ENCODE measurements around the gene BBS4.

Gene BBS4

GRCh38 chr15:72751751-72752455, 65.9 kb downstream of the BBS4 start:
- H3K4me3 ChIP-seq (ENCODE audit: control insufficient read depth, low read depth, low read length) = no peak overlapping the region
- no peak for TF ChIP-seq CTCF (conservative IDR thresholded peaks at IDR 0.05; ENCODE audit: control insufficient read depth, insufficient read depth, low read depth, low read length)
- DNase-seq (ENCODE audit: low read depth) = no peak

DNA sequence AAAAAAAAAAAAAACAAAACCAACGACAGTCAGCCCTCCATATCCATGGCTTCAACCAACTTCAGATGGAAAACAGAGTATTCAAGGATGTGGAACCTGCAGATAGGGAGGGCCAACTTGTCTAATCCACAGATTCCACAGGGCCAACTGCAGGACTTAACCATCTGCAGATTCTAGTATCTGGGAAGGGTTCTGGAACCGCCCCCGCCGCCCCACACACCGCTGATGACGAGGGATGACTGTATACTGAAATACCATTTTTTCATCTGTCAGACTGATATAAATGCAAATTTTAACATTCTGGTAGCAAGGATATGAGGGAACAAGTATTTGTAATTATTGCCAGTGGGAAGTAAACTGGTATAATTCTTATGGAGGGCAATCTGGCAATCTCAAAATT, 68.1 kb downstream of the BBS4 start:
- no peak overlapping the region for H3K4me3 ChIP-seq (ENCODE audit: control insufficient read depth, low read depth, low read length)
- no peak for TF ChIP-seq CTCF (conservative IDR thresholded peaks at IDR 0.05; ENCODE audit: control insufficient read depth, insufficient read depth, low read depth, low read length)
- DNase-seq (ENCODE audit: low read depth) = peak; percentile 5

DNA sequence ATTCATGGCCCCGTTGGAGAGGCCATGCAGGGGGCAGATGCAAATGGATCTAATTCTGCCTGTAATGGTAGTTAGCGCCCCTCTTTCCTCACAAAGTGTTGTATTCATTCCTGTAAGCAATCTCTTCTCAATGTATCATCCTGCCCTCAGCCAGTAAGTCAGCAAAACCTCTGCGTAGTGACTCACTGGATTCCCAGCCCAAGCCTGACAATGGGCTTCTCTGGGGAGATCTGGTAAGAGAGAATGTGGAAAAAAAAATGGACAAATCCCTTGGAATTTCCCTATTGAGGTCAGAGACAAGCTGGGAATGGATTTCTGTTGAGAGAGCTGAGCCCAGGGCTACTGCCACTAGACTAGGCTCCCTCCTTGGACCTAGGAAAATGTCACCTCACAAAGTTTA, 72.2 kb downstream of the BBS4 start:
- DNase-seq (ENCODE audit: low read depth) = peak; percentile 96
- no peak for TF ChIP-seq CTCF (conservative IDR thresholded peaks at IDR 0.05; ENCODE audit: control insufficient read depth, insufficient read depth, low read depth, low read length)
- no peak overlapping the region for H3K4me3 ChIP-seq (ENCODE audit: control insufficient read depth, low read depth, low read length)

DNA sequence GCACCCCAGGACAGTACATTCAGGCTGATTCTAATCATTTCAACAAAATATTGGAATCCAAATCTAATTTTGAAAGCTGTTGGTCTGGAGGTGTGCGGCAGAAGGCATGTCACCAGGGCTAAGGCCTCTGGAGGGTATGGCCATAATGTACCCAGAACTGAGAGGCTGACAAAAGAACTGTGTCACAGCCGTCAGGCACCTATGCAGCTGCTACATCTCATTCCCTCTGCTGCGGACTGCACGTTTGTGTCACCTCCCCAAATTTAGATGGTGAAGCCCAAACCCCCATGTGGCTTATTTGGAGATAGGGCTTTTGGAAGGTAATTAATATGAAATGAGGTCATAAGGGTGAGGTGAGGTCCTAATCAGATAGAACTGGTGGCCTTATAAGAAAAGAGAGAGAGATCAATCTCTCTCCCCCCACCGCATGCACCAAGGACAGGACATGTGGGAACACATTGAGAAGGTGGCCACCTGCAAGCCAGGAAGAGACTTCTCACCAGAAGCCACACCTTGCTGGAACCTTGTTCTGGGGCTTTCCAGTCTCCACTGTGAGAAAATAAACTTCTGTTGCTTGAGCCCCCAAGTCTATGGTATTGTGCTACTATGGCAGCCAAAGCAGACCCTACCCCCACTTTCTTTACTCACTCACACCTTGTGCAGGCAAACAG, 74.7 kb downstream of the BBS4 start:
- no peak for TF ChIP-seq CTCF (conservative IDR thresholded peaks at IDR 0.05; ENCODE audit: control insufficient read depth, insufficient read depth, low read depth, low read length)
- no peak overlapping the region for H3K4me3 ChIP-seq (ENCODE audit: control insufficient read depth, low read depth, low read length)
- DNase-seq (ENCODE audit: low read depth) = no peak

- H3K4me3 ChIP-seq (ENCODE audit: control insufficient read depth, low read depth, low read length) = no peak overlapping the region
- no peak for DNase-seq (ENCODE audit: low read depth)
- TF ChIP-seq CTCF (conservative IDR thresholded peaks at IDR 0.05; ENCODE audit: control insufficient read depth, insufficient read depth, low read depth, low read length) = no peak
Observed at GRCh38 chr15:72764656-72765055, 78.6 kb downstream of the BBS4 start.

- TF ChIP-seq CTCF (conservative IDR thresholded peaks at IDR 0.05; ENCODE audit: control insufficient read depth, insufficient read depth, low read depth, low read length) = no peak
- no peak overlapping the region for H3K4me3 ChIP-seq (ENCODE audit: control insufficient read depth, low read depth, low read length)
- no peak for DNase-seq (ENCODE audit: low read depth)
Observed at GRCh38 chr15:72766025-72766424, 80.0 kb downstream of the BBS4 start.

All from fibroblast of mammary gland (primary cell).